Transverse colon (tissue), 4 donors: ENCODE data around the gene HMCN2. TPM values are rescaled to one million over a fixed set of nuclear protein-coding genes. Genes with fewer than 3 reads are reported as not detected.

ENCODE experiments used
- DNase-seq: peaks from one replicate; pipeline ENCODE4 v3.0.0-alpha.2; 2019
- H3K27ac ChIP-seq, 4 donors: fragments of 200-600 bp; sonication (generic); 2 replicates each; pipeline ENCODE4 v1.5.1; 2016 to 2018; ENCODE audit warnings: inconsistent platforms in 4 of 4
- H3K27me3 ChIP-seq: fragments of 200-600 bp; sonication (generic); 2 replicates; pipeline ENCODE4 v1.5.1; 2017; ENCODE audit warnings: inconsistent platforms
- H3K36me3 ChIP-seq, 4 donors: fragments of 200-600 bp; sonication (generic); 2 replicates each; pipeline ENCODE4 v1.5.1; 2017 to 2019; ENCODE audit warnings: inconsistent platforms in 4 of 4
- H3K4me1 ChIP-seq, 4 donors: fragments of 200-600 bp; sonication (generic); 2 replicates each; pipeline ENCODE4 v1.5.1; 2017 to 2020; ENCODE audit warnings: inconsistent platforms in 4 of 4
- H3K4me3 ChIP-seq, 4 donors: fragments of 200-600 bp; sonication (generic); 1 replicate in 1 of 4; 2 replicates in 3 of 4; pipeline versions ENCODE4 v1.5.1 to v1.6.1; 2017 to 2019; ENCODE audit warnings: inconsistent platforms in 4 of 4
- H3K9me3 ChIP-seq, 2 donors: fragments of 200-600 bp; sonication (generic); 2 replicates each; pipeline ENCODE4 v1.5.1; 2017 to 2019; ENCODE audit warnings: inconsistent platforms in 2 of 2
- EP300 ChIP-seq: sonication (generic); formaldehyde crosslinking; IDR thresholded peaks from one replicate; pipeline ENCODE4 v1.6.1; 2017; ENCODE audit warnings: antibody characterized with exemption, low read depth
- POLR2A ChIP-seq: fragments of 450-650 bp; IDR thresholded peaks from one replicate; pipeline ENCODE4 v1.6.1; 2016; ENCODE audit warnings: antibody characterized with exemption, mild to moderate bottlenecking, moderate library complexity
- POLR2AphosphoS5 ChIP-seq, 3 donors: sonication (generic); formaldehyde crosslinking; IDR thresholded peaks; one replicate each; pipeline ENCODE4 v1.6.1; 2016; ENCODE audit warnings: antibody characterized with exemption in 3 of 3
- WGBS, 2 donors: methylation state at CpG; one replicate each; pipeline ENCODE4 v1.1.5; 2018; ENCODE audit warnings: low coverage in 1 of 2; 5-methylcytosine and 5-hydroxymethylcytosine counted together
- in situ Hi-C, 4 donors: fragments of 200-750 bp; cut with MboI; loops; one replicate each; pipeline versions ENCODE4 v1.15.0 to v1.15.1; 2017; ENCODE audit warnings: low sequenced_read_pairs in 3 of 4, low pct_ligation_motif_present in 1 of 4, low pct_unique_long_range_greater_than_20kb in 1 of 4
- intact Hi-C: fragments of 100-400 bp; cut with DNase I; formaldehyde crosslinking; loops from one replicate; pipeline ENCODE4 v1.15.1; 2023; ENCODE audit warnings: low total_unique reads
- total RNA-seq, 4 donors: library from RNA; depleted of rRNA; stranded (reverse); fragments of >200 nt; gene quantifications; one replicate each; pipeline ENCODE4 v1.1.0, GENCODE V29; 2016
- TF ChIP-seq, protein P1 (sequence below), 5 experiments: fragments of 200-600 bp in 3 of 5; fragments of 450-650 bp in 2 of 5; sonication (generic) in 3 of 5; IDR thresholded peaks; 1 replicate in 2 of 5; 2 replicates in 3 of 5; pipeline ENCODE4 v1.5.1; 2016 to 2017; ENCODE audit warnings: antibody characterized with exemption in 5 of 5, inconsistent platforms in 3 of 5, mild to moderate bottlenecking in 2 of 5, moderate library complexity in 1 of 5

The HMCN2 gene
- total RNA-seq, 4 donors from 2014 or later = 7.8 to 40.0 (median 15.2) TPM

DNA sequence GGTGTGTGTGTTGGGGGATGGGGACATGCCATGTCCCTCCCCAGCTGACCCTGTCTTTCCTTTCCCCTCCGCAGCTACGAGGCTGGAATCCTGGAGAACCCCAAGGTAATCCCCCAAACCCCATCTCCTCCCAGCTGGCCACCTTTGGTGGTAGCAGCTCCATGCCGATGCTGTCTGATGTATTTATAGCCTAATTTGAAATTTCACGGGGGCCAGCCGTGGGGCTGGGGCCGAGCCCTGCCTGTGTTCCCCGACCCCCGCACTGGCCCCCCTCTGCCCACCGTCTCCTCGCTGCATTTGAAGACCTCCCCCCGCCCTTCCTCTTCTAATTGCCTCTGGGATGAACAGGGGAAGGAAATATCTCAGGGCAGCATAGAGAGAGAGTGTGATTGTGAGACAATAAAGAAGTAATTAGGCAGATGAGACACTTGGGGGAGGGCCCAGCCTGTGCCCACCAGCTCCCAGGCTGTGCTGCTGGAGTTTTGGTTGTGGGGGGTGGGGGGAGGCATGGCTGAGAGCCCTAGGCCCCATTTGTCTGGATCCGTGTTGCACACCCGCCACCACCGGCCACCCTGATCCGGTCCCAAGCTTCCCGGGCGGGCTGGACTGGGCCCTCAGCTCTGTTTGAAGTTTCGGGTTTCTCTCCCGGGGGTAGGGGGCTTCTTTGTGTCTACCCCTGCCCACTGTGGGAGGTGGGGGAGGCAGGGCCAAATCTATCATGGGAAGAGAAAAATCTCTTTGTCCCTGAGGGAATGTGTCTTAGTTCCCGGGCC is 206.0 kb downstream of the HMCN2 start:
- TF ChIP-seq POLR2AphosphoS5 (IDR thresholded peaks at IDR 0.05) (no peak), POLR2A (no peak), EP300 (no peak)
- TF ChIP-seq, protein P1, sequence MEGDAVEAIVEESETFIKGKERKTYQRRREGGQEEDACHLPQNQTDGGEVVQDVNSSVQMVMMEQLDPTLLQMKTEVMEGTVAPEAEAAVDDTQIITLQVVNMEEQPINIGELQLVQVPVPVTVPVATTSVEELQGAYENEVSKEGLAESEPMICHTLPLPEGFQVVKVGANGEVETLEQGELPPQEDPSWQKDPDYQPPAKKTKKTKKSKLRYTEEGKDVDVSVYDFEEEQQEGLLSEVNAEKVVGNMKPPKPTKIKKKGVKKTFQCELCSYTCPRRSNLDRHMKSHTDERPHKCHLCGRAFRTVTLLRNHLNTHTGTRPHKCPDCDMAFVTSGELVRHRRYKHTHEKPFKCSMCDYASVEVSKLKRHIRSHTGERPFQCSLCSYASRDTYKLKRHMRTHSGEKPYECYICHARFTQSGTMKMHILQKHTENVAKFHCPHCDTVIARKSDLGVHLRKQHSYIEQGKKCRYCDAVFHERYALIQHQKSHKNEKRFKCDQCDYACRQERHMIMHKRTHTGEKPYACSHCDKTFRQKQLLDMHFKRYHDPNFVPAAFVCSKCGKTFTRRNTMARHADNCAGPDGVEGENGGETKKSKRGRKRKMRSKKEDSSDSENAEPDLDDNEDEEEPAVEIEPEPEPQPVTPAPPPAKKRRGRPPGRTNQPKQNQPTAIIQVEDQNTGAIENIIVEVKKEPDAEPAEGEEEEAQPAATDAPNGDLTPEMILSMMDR (IDR thresholded peaks at IDR 0.05) = no peak
- Histone ChIP-seq H3K36me3 (no peaks in the 10 kb centered on the region), H3K4me1 (no peaks in the 10 kb centered on the region), H3K4me3 (no peak overlapping the region), H3K9me3 (no peaks in the 10 kb centered on the region), H3K27me3 (peaks cover 11% of the 10 kb centered on the region), H3K27ac (no peak overlapping the region)
- no peak for DNase-seq
- in situ Hi-C loops = loop anchor here in 1 of 4 donors (10.0 kb wide), 1 partner anchor 203 kb away; no protein-coding TSS in a partner anchor
- intact Hi-C loops = no loop called here
- 60 to 67% methylated on average over 1 to 20 of the region's 20 CpGs for WGBS, 2 donors

DNA sequence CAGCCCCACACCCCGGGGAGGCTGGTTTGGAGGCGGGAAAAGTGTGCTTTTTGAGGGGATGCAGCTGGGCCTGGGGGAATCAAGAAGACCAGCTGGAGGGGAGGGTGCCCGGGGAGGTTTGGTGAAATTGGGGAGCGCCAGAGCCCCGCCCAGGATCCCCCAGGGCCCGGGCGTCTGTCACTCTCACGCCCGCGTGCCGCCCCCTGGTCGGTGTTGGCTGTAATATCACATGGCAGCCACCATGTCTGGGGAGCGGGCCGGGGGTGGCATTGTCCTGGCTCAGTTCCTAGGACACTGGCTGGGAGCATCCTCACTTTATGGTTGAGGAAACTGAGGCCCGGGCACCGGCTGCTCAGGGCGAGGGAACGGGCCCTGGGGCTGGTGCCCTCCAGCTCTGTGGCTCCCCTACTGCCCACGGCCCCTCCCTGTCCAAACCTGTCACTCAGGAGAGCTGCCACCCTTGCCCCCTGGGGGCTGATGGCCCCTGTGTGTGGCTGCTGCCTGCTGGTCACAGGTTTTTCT is 206.7 kb downstream of the HMCN2 start:
- Histone ChIP-seq H3K27ac (no peak overlapping the region), H3K4me3 (no peak overlapping the region), H3K36me3 (no peaks in the 10 kb centered on the region), H3K27me3 (peaks cover 11% of the 10 kb centered on the region), H3K4me1 (no peaks in the 10 kb centered on the region), H3K9me3 (no peaks in the 10 kb centered on the region)
- in situ Hi-C loops (loop anchor here in 1 of 4 donors (10.0 kb wide), 1 partner anchor 203 kb away; no protein-coding TSS in a partner anchor), intact Hi-C loops (no loop called here)
- TF ChIP-seq POLR2A (no peak), EP300 (no peak), POLR2AphosphoS5 (IDR thresholded peaks at IDR 0.05) (no peak)
- TF ChIP-seq, protein P1 (IDR thresholded peaks at IDR 0.05) = no peak
- DNase-seq = no peak
- WGBS, 2 donors = 86% methylated on average over 19 of the region's 19 CpGs; no CpG with 5 or more reads in 1 of the 2 donors

DNA sequence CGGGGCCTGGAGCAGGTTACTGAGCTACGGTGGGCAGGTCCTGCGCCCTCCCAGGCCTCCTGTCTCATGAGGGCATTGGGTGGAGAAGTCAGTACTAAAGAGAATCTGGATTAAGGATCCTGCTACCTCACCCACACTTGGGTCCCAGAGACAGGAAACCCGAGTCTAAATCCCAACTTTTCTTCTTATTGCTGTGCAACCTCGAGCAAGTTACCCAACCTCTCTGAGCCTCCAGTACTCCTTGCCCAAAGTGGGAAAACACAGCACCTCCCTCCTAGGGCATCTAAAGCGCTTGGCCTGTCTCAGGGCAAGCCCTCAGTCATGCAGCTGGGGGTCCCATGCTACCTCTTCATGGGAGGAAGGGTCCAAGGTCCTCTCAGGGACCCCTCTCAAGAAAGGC is 207.4 kb downstream of the HMCN2 start:
- in situ Hi-C loops = loop anchor here in 1 of 4 donors (10.0 kb wide), 1 partner anchor 202 kb away; no protein-coding TSS in a partner anchor
- H3K4me1 ChIP-seq = no peaks in the 10 kb centered on the region
- DNase-seq = no peak
- WGBS, 2 donors = 85% methylated on average over 6 of the region's 6 CpGs; no CpG with 5 or more reads in 1 of the 2 donors
- peaks cover 6% of the 10 kb centered on the region for H3K27me3 ChIP-seq
- TF ChIP-seq POLR2A (no peak), EP300 (no peak), POLR2AphosphoS5 (IDR thresholded peaks at IDR 0.05) (no peak)
- TF ChIP-seq, protein P1 (IDR thresholded peaks at IDR 0.05) = no peak
- intact Hi-C loops = no loop called here
- H3K9me3 ChIP-seq = no peaks in the 10 kb centered on the region
- H3K27ac ChIP-seq = no peak overlapping the region
- no peak overlapping the region for H3K4me3 ChIP-seq
- H3K36me3 ChIP-seq = no peaks in the 10 kb centered on the region

DNA sequence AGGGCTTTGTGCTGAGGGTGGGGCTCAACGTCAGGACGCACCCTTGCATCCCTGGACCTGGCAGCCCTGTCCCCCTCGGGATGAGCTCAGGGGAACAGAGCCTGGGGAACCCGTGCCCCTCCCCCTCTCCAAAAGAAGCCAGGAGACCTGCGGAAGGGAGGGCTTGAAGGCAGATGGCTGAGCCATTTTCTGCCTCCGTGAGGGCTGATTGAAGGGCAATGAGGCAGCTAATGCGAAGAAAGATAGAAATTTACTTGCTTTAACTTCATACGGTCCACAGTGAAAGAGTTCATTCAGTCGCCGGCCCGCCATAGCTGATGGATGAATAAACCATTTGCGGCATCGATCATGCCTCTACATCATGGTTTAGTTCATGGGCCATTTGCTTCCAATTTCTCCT is 208.0 kb downstream of the HMCN2 start:
- no peak overlapping the region for H3K4me3 ChIP-seq
- intact Hi-C loops = no loop called here
- no peak overlapping the region for H3K27ac ChIP-seq
- no peaks in the 10 kb centered on the region for H3K4me1 ChIP-seq
- no peaks in the 10 kb centered on the region for H3K9me3 ChIP-seq
- no peaks in the 10 kb centered on the region for H3K36me3 ChIP-seq
- H3K27me3 ChIP-seq = peaks cover 6% of the 10 kb centered on the region
- TF ChIP-seq EP300 = no peak
- TF ChIP-seq, protein P1 (IDR thresholded peaks at IDR 0.05) = no peak
- TF ChIP-seq POLR2A = no peak
- TF ChIP-seq POLR2AphosphoS5 (IDR thresholded peaks at IDR 0.05) = no peak
- WGBS, 2 donors = 71% methylated on average over 11 of the region's 13 CpGs; no CpG with 5 or more reads in 1 of the 2 donors
- in situ Hi-C loops = loop anchor here in 1 of 4 donors (10.0 kb wide), 1 partner anchor 201 kb away; no protein-coding TSS in a partner anchor
- no peak for DNase-seq
